H1 (cell line): ENCODE data around the gene KCNJ16. TPM values are rescaled to one million over a fixed set of nuclear protein-coding genes. Genes with fewer than 3 reads are reported as not detected.

Source experiments
- ATF3 ChIP-seq: IDR thresholded peaks from 2 replicates; pipeline ENCODE4 v1.6.1; 2011; ENCODE audit warnings: low read depth, mild to moderate bottlenecking, low read length; ENCODE audit not compliant: insufficient read depth
- CHD2 ChIP-seq: IDR thresholded peaks from 2 replicates; pipeline ENCODE4 v1.6.1; 2012; ENCODE audit warnings: low read length, improper control_type of control experiment
- SUZ12 ChIP-seq: fragments of 200-600 bp; sonication (generic); IDR thresholded peaks from 2 replicates; pipeline ENCODE4 v1.6.1; 2012; ENCODE audit warnings: mild to moderate bottlenecking, inconsistent platforms, low read length, moderate library complexity, mixed read lengths
- polyA plus RNA-seq, 7 experiments: library from polyadenylated mRNA; depleted of rRNA in 3 of 7; stranded (reverse) in 5 of 7; unstranded in 2 of 7; fragments of >200 nt in 5 of 7; fragments of 200-250 nt in 2 of 7; gene quantifications; 1 replicate in 5 of 7; 2 replicates in 1 of 7; 4 replicates in 1 of 7; pipeline versions ENCODE4 v1.2.1 to v1.2.3, GENCODE V29; 2011 to 2013; ENCODE audit warnings: missing spikeins in 2 of 7, mixed read lengths in 2 of 7
- total RNA-seq: library from RNA; stranded (reverse); fragmentation: NEBNext Ultra II Directional; extraction: Animal tissue kit (Norgen Biotek cat#: 25700); gene quantifications from 2 replicates; pipeline ENCODE4 v1.2.1, GENCODE V29; 2021

KCNJ16 gene
- total and polyA plus RNA-seq, 2 of the 8 experiments (the other 6 are each of a cell fraction or from before 2014, with no cell fraction given): not detected

GRCh38 chr17:70183508-70183907 lies 108.5 kb downstream of the KCNJ16 start (continued):
- TF ChIP-seq ATF3 (no peak), SUZ12 (no peak), CHD2 (no peak)
- TF ChIP-seq, all 59 proteins: peak for 0
